GM23248 (cell line): Measurements from ENCODE around the gene RABEP1.

Source experiments
- EZH2 ChIP-seq: fragments of 200-600 bp; sonication (generic); IDR thresholded peaks from 2 replicates; pipeline ENCODE4 v1.6.1; 2018; ENCODE audit warnings: antibody characterized with exemption, mild to moderate bottlenecking; ENCODE audit not compliant: insufficient read depth, poor library complexity, severe bottlenecking
- EZH2phosphoT487 ChIP-seq: fragments of 200-600 bp; sonication (generic); IDR thresholded peaks from 2 replicates; pipeline ENCODE4 v1.6.1; 2018; ENCODE audit warnings: antibody characterized with exemption, moderate library complexity, mild to moderate bottlenecking, low read depth; ENCODE audit not compliant: insufficient read depth

DNA sequence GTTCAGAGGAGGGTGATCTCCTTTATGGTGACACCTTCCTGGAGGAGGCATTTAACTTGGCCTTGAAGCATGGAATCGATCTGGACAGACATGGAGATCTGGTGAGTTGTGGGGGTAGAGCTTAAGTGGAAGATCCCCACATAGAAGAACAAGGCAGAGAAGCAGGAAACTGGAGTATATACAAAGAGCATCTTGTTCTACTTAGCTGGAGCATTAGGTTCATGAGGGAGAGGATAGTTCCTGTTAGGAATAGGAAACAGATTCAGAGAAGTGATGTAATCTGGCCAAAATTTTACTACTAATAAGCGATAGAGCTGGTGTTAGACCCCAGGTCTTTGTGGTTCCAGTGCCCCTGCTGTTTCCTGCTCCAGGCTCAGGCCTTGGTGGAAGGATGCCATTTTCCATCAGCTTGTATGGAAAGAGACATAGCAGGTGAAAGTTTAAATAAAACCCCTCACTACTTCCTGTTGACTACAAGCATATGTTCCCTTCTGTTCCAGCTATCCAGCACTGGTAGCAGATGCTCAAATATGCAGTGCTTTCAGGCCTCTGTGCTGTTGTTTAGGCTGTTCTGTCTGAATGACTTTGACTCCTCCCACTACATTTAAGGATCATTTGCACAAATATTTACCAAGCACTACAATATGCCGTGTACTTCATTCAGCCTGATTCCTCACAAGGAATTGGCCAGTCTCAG, 147.3 kb downstream of the RABEP1 start:
- TF ChIP-seq EZH2: no peak
- TF ChIP-seq EZH2phosphoT487: no peak
